ENCODE data around the gene JMJD7. TPM values are rescaled to one million over a fixed set of nuclear protein-coding genes. Genes with fewer than 3 reads are reported as not detected.
"Not testable (repeated sequence)": the region's sequence is repeated elsewhere in the genome, so short reads cannot be mapped to it uniquely, and the experiment has no call there.

Gene JMJD7
- total RNA-seq, 1 experiment from 2014 or later: 11.7 TPM

DNA sequence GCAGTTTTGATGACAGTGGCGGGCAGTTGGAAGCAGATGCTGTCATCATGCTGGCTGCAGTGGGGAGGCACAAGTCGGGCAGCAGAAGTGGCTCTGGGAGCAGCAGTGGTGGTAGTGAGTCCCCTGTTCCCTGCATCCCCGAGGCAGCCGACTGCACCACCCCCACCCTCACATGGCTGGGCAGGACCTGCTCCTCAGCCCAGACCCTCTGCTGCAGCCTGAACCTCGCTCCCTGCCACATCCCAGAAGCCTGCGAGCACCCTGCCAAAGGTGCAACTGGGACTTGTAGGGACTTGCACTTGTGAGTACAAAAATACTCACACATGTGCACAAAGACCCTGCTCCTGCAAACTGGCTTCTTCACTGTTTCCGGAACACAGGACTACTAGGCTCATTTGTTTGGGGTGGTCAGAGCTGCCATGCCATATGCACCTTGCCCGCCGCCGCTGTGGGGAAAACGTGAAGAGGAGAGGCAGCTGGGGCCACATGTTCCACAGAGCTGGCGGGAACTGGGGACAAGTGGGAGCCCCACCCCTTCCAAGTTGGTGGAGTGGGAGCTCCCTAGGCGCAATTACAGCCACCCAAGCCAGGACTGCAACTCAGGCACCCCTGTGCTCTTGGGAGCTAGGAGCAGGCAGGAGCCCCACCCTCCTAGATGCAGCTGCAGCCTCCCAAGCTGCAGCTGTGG, 2.2 kb downstream of the JMJD7 start:
- Histone ChIP-seq H3K4me1 (replicated peaks; ENCODE audit: insufficient read depth) (peaks cover 26% of the 10 kb centered on the region), H3K9me3 (ENCODE audit: insufficient read depth, low read depth) (no peaks in the 10 kb centered on the region), H3K79me2 (ENCODE audit: low read depth) (no peaks in the 10 kb centered on the region), H3K36me3 (ENCODE audit: low read depth) (no peaks in the 10 kb centered on the region), H3F3A (ENCODE audit: insufficient read depth, low read depth) (peaks cover 12% of the 10 kb centered on the region; the same call in 1 of the 2 replicates), H3K4me2 (no peak overlapping the region), H3K27ac (no peak overlapping the region), H3K4me3 (no peak overlapping the region), H2AFZ (no peak overlapping the region), H4K20me1 (ENCODE audit: insufficient read depth) (no peaks in the 10 kb centered on the region), H3K27me3 (ENCODE audit: insufficient read depth, low read depth) (no peaks in the 10 kb centered on the region), H3K9me2 (ENCODE audit: insufficient read depth) (no peaks in the 10 kb centered on the region)
- CTCF ChIA-PET: no interaction called here
- intact Hi-C loops (cut with micrococcal nuclease; ENCODE audit: unreplicated experiment): loop anchor here (2.0 kb wide), 1 partner anchor 75 kb away; no protein-coding TSS in a partner anchor
- no TSS peak for BruUV-seq (replicated peaks)
- POLR2A ChIA-PET (ENCODE audit: unreplicated experiment): no interaction called here
- DNase-seq: no peak
- no peak for TF ChIP-seq EZH2 (IDR thresholded peaks at IDR 0.05; ENCODE audit: low read depth)
- no peak for TF ChIP-seq CTCF (conservative IDR thresholded peaks at IDR 0.05)

GRCh38 chr15:41831291-41831690, 3.4 kb downstream of the JMJD7 start:
- H3K4me1 ChIP-seq (replicated peaks; ENCODE audit: insufficient read depth): peaks cover 26% of the 10 kb centered on the region
- CTCF ChIA-PET: interaction anchor here (0.6 kb wide), 1 partner anchor 415 kb away, joined by 8 read pairs; no protein-coding TSS in a partner anchor

GRCh38 chr15:41832208-41832607, 4.3 kb downstream of the JMJD7 start:
- H3K27ac ChIP-seq: no peak overlapping the region
- no peaks in the 10 kb centered on the region for H3K9me2 ChIP-seq (ENCODE audit: insufficient read depth)
- no TSS peak for BruUV-seq (replicated peaks)
- H3K4me1 ChIP-seq (replicated peaks; ENCODE audit: insufficient read depth): peaks cover 26% of the 10 kb centered on the region
- no peak for DNase-seq
- H3K27me3 ChIP-seq (ENCODE audit: insufficient read depth, low read depth): no peaks in the 10 kb centered on the region
- no peak overlapping the region for H3K4me3 ChIP-seq
- intact Hi-C loops (cut with micrococcal nuclease; ENCODE audit: unreplicated experiment): no loop called here
- no peak overlapping the region for H2AFZ ChIP-seq
- no peaks in the 10 kb centered on the region for H3K36me3 ChIP-seq (ENCODE audit: low read depth)
- TF ChIP-seq EZH2 (IDR thresholded peaks at IDR 0.05; ENCODE audit: low read depth) (no peak), CTCF (conservative IDR thresholded peaks at IDR 0.05) (no peak)
- H3F3A ChIP-seq (ENCODE audit: insufficient read depth, low read depth): peaks cover 12% of the 10 kb centered on the region; the same call in 1 of the 2 replicates
- H3K9me3 ChIP-seq (ENCODE audit: insufficient read depth, low read depth): no peaks in the 10 kb centered on the region
- POLR2A ChIA-PET (ENCODE audit: unreplicated experiment): no interaction called here
- CTCF ChIA-PET: no interaction called here
- no peaks in the 10 kb centered on the region for H4K20me1 ChIP-seq (ENCODE audit: insufficient read depth)
- H3K4me2 ChIP-seq: peak overlapping the region; percentile 24; the same call in 1 of the 2 replicates
- no peaks in the 10 kb centered on the region for H3K79me2 ChIP-seq (ENCODE audit: low read depth)

More at GRCh38 chr15:41831291-41831690, 3.4 kb downstream of the JMJD7 start:
- H2AFZ ChIP-seq; H4K20me1 ChIP-seq (ENCODE audit: insufficient read depth); DNase-seq; H3K4me3 ChIP-seq; H3K4me2 ChIP-seq; H3K27me3 ChIP-seq (ENCODE audit: insufficient read depth, low read depth); H3K27ac ChIP-seq; POLR2A ChIA-PET (ENCODE audit: unreplicated experiment); H3K9me2 ChIP-seq (ENCODE audit: insufficient read depth); H3K79me2 ChIP-seq (ENCODE audit: low read depth); H3K36me3 ChIP-seq (ENCODE audit: low read depth); BruUV-seq (replicated peaks); intact Hi-C loops (cut with micrococcal nuclease; ENCODE audit: unreplicated experiment); H3K9me3 ChIP-seq (ENCODE audit: insufficient read depth, low read depth): not testable (repeated sequence)
- peaks cover 12% of the 10 kb centered on the region; the same call in 1 of the 2 replicates for H3F3A ChIP-seq (ENCODE audit: insufficient read depth, low read depth)
